T-helper 2 cell treated with Interferon-gamma antibody and Interleukin-4, amounts not matched to agents 5 μg/mL and 100 μg/mL, for 36 hours (primary cell): Measurements from ENCODE around the gene SERPING1.

Experiments used
- DNase-seq: peaks from one replicate; pipeline ENCODE4 v3.0.0; 2021; ENCODE audit warnings: low spot score
- H3K27ac Mint-ChIP-seq: one replicate; pipeline ENCODE4 v1.8.0; 2021; ENCODE audit warnings: mild to moderate bottlenecking, mixed read lengths
- H3K27me3 Mint-ChIP-seq: one replicate; pipeline ENCODE4 v1.8.0; 2021; ENCODE audit warnings: low read depth, mixed read lengths
- H3K36me3 Mint-ChIP-seq: one replicate; pipeline ENCODE4 v1.8.0; 2021; ENCODE audit warnings: low read depth, mixed read lengths
- H3K4me1 Mint-ChIP-seq: one replicate; pipeline ENCODE4 v1.8.0; 2021; ENCODE audit warnings: low read depth, mixed read lengths
- H3K4me3 Mint-ChIP-seq: one replicate; pipeline ENCODE4 v1.8.0; 2022; ENCODE audit warnings: mild to moderate bottlenecking, moderate library complexity, mixed read lengths
- H3K9me3 Mint-ChIP-seq: one replicate; pipeline ENCODE4 v1.8.0; 2021; ENCODE audit warnings: mixed read lengths

Gene SERPING1

DNA sequence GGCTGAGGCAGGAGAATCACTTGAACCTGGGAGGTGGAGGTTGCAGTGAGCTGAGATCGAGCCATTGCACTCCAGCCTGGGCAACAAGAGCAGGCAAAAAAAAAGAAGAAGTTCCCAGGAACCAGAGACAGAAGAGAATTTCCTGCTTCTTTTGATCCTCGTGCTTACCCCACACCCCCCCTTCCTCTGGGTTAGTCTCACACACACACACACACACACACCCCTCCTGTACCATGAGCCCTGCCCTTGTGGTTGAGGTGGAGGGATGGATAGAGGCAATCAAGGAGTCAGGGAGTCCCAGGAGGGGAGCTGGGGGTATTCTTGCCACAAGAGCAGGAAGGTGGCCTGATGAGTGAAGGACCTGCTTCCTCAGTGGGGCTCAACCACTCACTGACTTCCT, 25.9 kb upstream of the SERPING1 start:
- H3K27me3 Mint-ChIP-seq: peaks cover 7% of the 10 kb centered on the region
- peak overlapping the region; percentile 17 for H3K27ac Mint-ChIP-seq
- peaks cover 6% of the 10 kb centered on the region for H3K4me1 Mint-ChIP-seq
- H3K9me3 Mint-ChIP-seq: no peaks in the 10 kb centered on the region
- H3K4me3 Mint-ChIP-seq: no peak overlapping the region
- no peak for DNase-seq
- peaks cover 6% of the 10 kb centered on the region for H3K36me3 Mint-ChIP-seq

DNA sequence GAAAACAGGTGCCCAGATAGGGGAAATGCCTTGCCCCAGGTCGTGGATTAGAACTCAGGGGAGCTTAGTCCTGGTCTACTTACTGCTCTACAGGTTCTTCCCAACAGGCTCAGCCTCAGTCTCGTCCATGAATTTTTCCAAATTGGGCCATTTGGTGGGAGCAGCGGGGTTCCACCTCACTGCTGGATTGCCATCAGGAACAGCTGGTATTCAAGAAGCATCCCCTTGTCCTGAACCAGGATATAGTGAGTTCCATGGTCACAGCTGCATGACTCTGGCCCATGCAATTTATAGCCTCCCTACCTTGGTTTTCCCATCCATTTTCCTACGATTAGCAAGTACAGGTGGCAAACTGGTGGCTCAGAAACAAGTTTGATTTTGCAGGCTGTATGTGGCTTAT, 23.4 kb upstream of the SERPING1 start:
- no peak overlapping the region for H3K4me3 Mint-ChIP-seq
- no peak for DNase-seq
- no peaks in the 10 kb centered on the region for H3K9me3 Mint-ChIP-seq
- no peak overlapping the region for H3K27ac Mint-ChIP-seq
- H3K36me3 Mint-ChIP-seq: no peaks in the 10 kb centered on the region
- H3K27me3 Mint-ChIP-seq: peaks cover 16% of the 10 kb centered on the region
- peaks cover 2% of the 10 kb centered on the region for H3K4me1 Mint-ChIP-seq

DNA sequence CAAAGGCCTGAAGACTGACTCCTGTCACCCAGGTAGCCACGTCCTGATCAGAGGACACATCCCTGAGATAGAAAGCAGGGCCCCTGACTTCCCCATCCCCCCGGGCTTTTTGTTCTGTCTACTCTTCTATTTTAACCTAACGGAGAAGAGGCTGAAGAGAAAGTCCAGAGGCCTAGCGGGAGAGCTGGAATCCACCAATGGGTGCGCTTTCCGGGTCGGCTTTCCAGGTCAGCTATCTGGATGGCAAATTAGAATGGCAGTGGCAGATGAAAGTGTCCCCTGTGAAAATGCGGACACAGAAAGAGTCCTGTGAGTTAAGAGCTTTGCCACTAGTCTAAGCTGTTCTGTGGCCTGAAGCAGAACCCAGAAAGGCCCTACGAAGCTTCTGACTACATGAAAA, 13.1 kb upstream of the SERPING1 start:
- H3K9me3 Mint-ChIP-seq: no peaks in the 10 kb centered on the region
- no peak for DNase-seq
- H3K27ac Mint-ChIP-seq: no peak overlapping the region
- H3K36me3 Mint-ChIP-seq: no peaks in the 10 kb centered on the region
- H3K27me3 Mint-ChIP-seq: peaks cover 2% of the 10 kb centered on the region
- peaks cover 3% of the 10 kb centered on the region for H3K4me1 Mint-ChIP-seq
- no peak overlapping the region for H3K4me3 Mint-ChIP-seq

DNA sequence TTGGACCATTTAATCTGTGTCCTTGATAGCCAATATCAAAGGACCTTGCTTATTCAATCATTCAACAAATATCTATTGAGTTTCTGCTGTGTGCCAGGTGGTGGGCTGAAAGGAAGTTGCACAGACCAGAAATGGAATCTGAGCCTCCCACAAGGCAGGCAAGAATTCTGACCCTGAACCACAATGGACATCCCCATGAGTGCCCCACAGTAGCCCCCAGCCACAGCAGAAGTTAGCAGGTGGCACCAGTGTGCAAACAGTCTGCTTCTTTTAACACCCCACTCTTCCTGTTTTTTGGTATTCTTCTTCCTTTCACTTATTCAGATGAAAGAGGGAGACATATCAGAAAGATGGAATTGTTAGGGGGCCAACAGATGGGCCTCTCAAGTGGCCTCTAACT, 12.2 kb upstream of the SERPING1 start:
- Mint-ChIP-seq H3K9me3 (no peaks in the 10 kb centered on the region), H3K4me1 (peaks cover 3% of the 10 kb centered on the region), H3K4me3 (no peak overlapping the region), H3K27me3 (peaks cover 2% of the 10 kb centered on the region), H3K36me3 (no peaks in the 10 kb centered on the region), H3K27ac (no peak overlapping the region)
- no peak for DNase-seq

DNA sequence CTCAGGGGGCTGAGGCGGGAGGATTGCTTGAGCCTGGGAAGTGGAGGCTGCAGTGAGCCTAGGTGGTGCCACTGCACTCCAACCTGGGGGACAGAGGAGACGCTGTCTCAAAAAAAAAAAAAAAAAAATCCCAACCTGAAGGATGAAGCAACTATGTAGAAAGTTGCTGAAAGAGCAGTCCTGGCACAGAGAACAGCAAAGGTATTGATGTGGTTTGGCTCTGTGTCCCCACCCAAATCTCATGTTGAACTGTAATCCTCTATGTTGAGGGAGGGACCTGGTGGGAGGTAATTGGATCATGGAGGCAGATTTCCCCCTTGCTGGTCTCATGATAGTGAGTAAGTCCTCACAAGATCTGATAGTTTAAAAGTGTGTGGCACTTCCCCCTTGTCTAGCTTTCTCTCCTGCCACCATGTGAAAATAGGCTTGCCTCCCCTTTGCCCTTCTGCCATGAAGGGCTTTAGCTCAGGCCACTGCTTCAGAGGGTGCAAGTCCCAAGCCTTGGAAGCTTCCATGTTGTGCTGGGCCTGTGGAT, 10.7 kb upstream of the SERPING1 start:
- H3K36me3 Mint-ChIP-seq: no peaks in the 10 kb centered on the region
- no peak overlapping the region for H3K27ac Mint-ChIP-seq
- no peak for DNase-seq
- no peaks in the 10 kb centered on the region for H3K9me3 Mint-ChIP-seq
- no peak overlapping the region for H3K4me3 Mint-ChIP-seq
- peaks cover 3% of the 10 kb centered on the region for H3K4me1 Mint-ChIP-seq
- peaks cover under 1% of the 10 kb centered on the region for H3K27me3 Mint-ChIP-seq

DNA sequence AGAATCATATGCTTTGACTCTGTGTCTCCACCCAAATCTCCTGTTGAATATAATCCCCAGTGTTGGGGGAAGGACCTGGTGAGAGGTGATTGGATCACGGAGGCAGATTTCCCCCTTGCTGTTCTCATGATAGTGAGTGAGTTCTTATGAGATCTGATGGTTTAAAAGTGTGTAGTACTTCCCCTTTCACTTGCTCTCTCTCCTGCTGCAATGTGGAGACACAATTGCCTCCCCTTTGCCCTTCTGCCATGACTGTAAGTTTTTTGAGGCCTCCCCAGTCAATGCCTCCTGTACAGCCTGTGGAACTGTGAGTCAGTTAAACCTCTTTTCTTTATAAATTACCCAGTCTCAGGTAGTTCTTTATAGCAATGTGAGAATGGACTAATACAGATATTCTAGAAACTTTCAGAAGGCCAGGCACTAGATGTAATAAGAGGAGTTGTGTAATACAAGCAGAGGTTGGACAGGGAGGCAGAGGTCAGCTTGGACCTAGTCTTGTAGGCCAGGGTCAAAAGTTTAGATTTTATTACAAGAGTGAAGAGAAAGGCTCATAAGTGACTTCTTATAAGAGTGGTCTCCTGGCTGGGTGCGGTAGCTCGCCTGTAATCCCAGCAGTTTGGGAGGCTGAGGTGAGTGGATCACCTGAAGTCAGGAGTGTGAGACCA, 9.3 kb upstream of the SERPING1 start:
- Mint-ChIP-seq H3K27ac (peak overlapping the region; percentile 32), H3K4me3 (no peak overlapping the region), H3K36me3 (no peaks in the 10 kb centered on the region), H3K4me1 (peaks cover 3% of the 10 kb centered on the region), H3K9me3 (no peaks in the 10 kb centered on the region), H3K27me3 (peaks cover 3% of the 10 kb centered on the region)
- no peak for DNase-seq

DNA sequence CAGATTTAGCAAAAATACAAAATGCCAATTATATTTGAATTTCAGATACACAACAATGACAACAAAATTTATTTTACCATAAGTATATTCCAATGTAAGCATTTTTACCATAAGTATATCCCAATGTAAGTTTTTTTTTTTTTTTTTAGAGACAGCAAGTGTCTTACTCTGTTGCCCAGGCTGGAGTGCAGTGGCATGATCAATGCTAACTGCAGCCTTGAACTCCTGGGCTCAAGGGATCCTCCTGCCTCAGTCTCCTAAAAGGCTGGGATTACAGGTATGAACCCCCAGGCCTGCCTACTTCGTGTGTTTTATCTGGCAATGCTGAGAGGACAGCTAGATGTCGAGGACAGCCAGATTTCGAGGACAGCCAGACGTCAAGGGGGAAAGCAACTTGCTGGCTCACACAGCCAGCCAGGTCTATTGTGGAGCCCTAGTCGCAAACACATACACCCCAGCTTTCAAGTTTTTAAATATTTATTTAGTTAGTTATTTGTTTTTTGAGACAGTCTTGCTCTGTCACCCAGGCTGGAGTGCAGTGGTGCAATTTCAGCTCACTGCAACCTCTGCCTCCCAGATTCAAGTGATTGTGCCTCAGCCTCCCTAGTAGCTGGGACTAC, 1.1 kb upstream of the SERPING1 start:
- Mint-ChIP-seq H3K27me3 (peaks cover 39% of the 10 kb centered on the region), H3K9me3 (no peaks in the 10 kb centered on the region), H3K4me3 (no peak overlapping the region), H3K36me3 (no peaks in the 10 kb centered on the region), H3K27ac (no peak overlapping the region), H3K4me1 (peaks cover 1% of the 10 kb centered on the region)
- no peak for DNase-seq

DNA sequence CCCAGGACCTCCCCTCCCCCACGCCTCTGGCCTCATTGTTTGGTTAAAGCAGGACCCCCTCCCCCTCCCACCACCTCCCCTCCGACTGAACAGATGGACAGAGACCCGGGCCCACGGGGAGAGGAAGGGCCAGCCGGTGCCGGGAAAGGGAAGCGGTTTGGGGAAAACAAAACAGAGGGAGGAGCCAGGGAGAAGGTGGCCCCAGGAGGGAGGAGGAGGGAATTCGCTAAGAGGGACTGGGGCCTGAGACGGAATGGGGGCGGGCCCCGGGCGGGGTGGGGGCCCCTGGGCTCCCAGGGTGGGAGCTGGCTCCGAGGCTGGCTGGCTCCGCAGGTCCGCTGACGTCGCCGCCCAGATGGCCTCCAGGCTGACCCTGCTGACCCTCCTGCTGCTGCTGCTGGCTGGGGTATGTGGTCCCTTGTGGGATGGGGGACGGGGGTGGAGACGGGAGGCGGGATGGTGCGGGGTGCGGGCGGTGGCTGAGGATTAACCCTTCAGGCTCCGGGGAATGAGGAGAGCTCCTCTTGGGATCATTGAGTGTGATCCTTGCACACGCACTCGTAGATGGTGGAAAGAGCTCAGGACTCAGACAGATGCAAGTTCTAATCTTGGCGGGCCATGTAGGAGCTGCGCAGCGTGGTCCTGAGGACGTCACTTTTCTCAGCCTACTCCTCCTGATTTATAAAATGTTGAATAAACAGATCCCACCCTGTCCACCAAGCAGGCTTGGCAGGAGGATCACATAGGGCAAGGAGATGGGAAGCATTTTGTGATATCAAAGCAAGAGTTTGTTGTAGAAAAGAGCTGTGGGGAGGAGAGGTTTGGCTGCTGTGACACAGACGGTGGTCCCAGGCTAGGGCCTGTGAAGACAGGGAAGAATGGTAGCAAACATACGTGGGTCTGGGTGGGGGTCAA, 688 bp downstream of the SERPING1 start:
- no peak for DNase-seq
- peaks cover 1% of the 10 kb centered on the region for H3K4me1 Mint-ChIP-seq

DNA sequence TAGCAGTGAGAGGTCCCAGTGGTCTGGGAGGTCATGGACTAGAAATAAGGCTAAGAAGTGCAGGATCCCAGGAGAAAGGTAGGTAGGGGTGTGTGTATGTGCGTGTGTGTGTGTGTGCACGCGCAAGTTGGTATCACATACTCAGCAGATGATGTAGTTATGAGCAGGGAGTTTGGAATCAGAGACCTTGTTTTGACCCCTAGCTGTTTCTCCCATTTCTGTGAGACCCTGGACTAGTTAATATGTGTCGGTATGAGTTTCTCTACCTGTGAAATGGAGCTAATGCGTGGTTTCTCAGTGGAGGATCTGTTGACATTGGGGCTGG, 1.3 kb downstream of the SERPING1 start:
- Mint-ChIP-seq H3K27me3 (peaks cover 36% of the 10 kb centered on the region), H3K4me1 (peaks cover 2% of the 10 kb centered on the region), H3K9me3 (no peaks in the 10 kb centered on the region), H3K27ac (no peak overlapping the region), H3K36me3 (no peaks in the 10 kb centered on the region), H3K4me3 (no peak overlapping the region)
- DNase-seq: no peak

More for the DNA sequence above, 688 bp downstream of the SERPING1 start:
- Mint-ChIP-seq H3K4me3 (no peak overlapping the region), H3K9me3 (no peaks in the 10 kb centered on the region), H3K36me3 (no peaks in the 10 kb centered on the region), H3K27ac (no peak overlapping the region), H3K27me3 (peaks cover 36% of the 10 kb centered on the region)

DNA sequence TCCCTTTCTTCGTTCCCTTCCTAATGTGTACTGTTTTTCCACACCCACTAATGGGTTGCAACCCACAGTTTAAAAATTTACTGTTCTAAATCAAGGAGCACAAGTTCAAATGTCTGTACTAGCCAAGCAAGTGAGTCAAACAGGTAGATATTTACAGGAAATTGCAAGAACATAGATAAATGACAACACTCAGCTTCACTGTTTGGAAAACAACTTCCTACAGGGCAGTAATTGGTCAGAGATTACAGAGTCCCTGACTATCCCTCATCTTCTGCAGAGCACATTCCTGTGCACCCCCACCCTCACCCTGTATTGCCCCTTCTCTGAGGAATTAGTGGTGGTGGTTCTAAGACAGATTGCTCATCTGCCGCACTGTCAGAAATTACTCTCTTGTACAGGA, 1.9 kb downstream of the SERPING1 start:
- H3K4me1 Mint-ChIP-seq: peaks cover 4% of the 10 kb centered on the region
- no peak overlapping the region for H3K27ac Mint-ChIP-seq
- DNase-seq: no peak
- H3K27me3 Mint-ChIP-seq: peaks cover 31% of the 10 kb centered on the region
- no peaks in the 10 kb centered on the region for H3K36me3 Mint-ChIP-seq
- H3K4me3 Mint-ChIP-seq: no peak overlapping the region
- no peaks in the 10 kb centered on the region for H3K9me3 Mint-ChIP-seq

DNA sequence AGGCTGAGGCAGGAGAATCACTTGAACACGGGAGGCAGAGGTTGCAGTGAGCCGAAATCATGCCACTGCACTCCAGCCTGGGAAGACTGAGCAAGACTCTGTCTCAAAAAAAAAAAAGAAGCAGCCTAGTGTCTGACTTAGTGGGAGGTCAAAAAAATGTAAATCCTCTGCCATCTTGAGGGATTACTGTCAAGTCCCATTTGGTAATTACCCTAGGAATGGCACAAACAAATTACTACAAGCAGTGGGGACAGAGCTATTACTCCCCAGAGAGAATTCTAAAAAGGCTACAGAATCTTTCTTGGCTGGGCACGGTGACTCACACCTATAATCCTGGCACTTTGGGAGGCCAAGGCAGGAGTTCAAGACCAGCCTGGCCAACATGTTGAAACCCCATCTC, 3.8 kb downstream of the SERPING1 start:
- Mint-ChIP-seq H3K36me3 (no peaks in the 10 kb centered on the region), H3K4me1 (peaks cover 4% of the 10 kb centered on the region), H3K27me3 (peaks cover 22% of the 10 kb centered on the region), H3K27ac (no peak overlapping the region), H3K9me3 (no peaks in the 10 kb centered on the region), H3K4me3 (no peak overlapping the region)
- DNase-seq: no peak

DNA sequence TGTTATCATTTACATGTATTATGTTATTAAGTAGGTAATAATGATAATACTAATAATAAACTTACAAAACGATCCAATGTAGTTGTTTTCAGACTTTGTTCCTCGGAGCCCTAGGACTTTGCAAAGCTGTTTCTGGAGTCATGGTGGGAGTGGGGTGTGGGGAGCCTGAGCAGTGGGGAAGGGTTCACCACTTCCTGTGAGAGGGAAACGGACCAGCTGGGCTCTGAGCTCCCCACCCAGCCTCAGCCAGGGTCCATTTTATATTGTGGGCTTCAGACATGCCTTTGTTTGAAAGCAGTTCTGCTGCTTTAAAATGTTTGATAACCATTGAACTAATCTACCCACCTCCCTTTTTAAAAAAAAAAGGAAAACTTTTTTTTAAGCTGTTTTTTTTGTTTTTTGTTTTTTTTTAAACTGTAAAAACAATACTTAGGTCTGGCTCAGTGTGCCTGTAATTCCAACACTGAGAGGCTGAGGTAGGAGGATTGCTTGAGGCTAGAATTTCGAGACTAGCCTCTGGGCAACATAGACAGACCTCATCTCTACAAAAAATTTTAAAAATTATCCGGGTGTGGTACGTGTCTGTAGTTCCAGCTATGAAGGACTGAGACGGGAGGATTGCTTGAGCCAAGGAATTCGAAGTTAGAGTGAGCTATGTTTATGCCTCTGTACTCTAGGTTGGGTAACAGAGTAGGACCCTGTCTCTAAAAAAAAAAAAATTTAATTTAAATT, 7.0 kb downstream of the SERPING1 start:
- Mint-ChIP-seq H3K27me3 (peaks cover 11% of the 10 kb centered on the region), H3K27ac (no peak overlapping the region), H3K4me3 (no peak overlapping the region), H3K9me3 (no peaks in the 10 kb centered on the region), H3K36me3 (no peaks in the 10 kb centered on the region), H3K4me1 (peaks cover 2% of the 10 kb centered on the region)
- DNase-seq: no peak

DNA sequence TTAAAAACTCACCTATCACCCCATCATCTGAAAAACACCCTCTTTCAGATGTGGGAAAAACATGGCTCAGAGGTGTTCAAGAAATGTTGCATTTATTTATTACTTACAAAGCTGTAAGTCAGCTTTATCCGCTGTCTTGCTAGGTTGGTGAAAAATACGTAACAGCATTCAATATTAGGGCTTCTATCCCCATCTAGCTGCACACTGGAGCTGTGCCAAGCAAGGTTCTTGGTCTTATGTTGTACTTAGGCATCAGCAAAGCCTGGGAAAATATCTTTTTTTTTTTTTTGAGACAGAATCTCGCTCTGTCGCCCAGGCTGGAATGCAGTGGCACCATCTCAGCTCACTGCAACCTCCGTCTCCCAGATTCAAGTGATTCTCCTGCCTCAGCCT, 7.5 kb downstream of the SERPING1 start:
- Mint-ChIP-seq H3K4me3 (no peak overlapping the region), H3K27ac (no peak overlapping the region)
- DNase-seq: no peak

More for the DNA sequence above, 7.5 kb downstream of the SERPING1 start:
- H3K36me3 Mint-ChIP-seq: no peaks in the 10 kb centered on the region
- H3K9me3 Mint-ChIP-seq: no peaks in the 10 kb centered on the region
- H3K27me3 Mint-ChIP-seq: peaks cover 10% of the 10 kb centered on the region
- H3K4me1 Mint-ChIP-seq: peaks cover 2% of the 10 kb centered on the region
